Measurements from ENCODE around the gene RNASE13. TPM values are rescaled to one million over a fixed set of nuclear protein-coding genes. Genes with fewer than 3 reads are reported as not detected.
A peak's percentile ranks its signal among the peaks of the same experiment; 100 is the strongest.

Gene RNASE13
- total RNA-seq, 1 experiment from 2014 or later, result not detected

DNA sequence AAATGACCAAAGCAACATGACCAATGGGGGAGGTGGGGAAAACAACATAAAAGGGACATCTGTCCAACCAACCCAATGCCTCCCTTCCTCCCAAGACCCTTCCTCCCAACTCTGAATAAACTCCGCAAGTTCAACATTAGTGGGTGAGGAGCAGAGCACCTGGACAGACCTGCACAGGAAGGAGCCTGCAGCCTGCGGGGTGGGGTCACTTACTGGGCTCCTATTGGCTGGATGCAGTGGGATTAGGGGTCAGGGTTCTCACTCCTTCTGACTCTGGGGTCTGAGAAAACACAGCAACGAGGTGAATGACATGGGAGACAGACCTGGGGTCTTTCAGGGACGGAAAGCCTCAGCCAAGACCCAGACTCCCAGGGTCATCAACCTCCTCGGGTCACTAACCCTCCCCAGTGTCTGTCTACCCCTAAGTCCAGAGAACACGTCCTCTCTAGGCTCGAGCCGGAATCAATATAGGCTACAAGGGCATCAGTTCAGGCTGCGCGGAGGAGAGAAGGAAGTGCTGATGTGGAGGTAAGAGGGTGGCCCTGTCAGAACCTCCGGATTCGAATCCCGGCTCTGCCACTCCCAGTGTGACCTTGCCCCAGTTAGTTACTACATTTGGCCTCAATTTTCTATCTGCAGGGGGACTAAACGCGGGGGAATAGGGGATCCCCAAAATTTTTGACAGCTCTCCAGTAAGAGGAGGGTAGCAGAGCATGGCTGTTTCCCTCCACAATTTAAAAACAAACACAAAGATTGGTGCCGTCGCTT is 10.6 kb downstream of the RNASE13 start:
- peak overlapping the region; percentile 1 for H3K9ac ChIP-seq (ENCODE audit: extremely low read depth, insufficient read length, low read length)
- H3K27me3 ChIP-seq (ENCODE audit: insufficient read depth, low read length), result peaks cover 8% of the 10 kb centered on the region; the same call in 1 of the 2 replicates
- no peak for DNase-seq

More for the DNA sequence above, 10.6 kb downstream of the RNASE13 start:
- peak overlapping the region; percentile 81 to 96 for H3K4me3 Mint-ChIP-seq
- TF ChIP-seq CTCF (conservative IDR thresholded peaks at IDR 0.05), result no peak
- no peak overlapping the region for H3K23ac ChIP-seq (ENCODE audit: insufficient read length, low read depth, low read length)
- no peaks in the 10 kb centered on the region for H3K9me3 Mint-ChIP-seq
- no peak overlapping the region for H4K5ac ChIP-seq (ENCODE audit: insufficient read length, low read depth, low read length)
- no peak overlapping the region for H3K4ac ChIP-seq (ENCODE audit: low read depth, low read length)
- peaks cover 35 to 41% of the 10 kb centered on the region in 2 experiments for H3K4me1 Mint-ChIP-seq
- H3K27ac ChIP-seq (ENCODE audit: insufficient read length, low read depth, low read length), result no peak overlapping the region
- H2BK15ac ChIP-seq (ENCODE audit: low read depth, low read length), result no peak overlapping the region
- H2BK12ac ChIP-seq (ENCODE audit: insufficient read length, low read depth, low read length), result no peak overlapping the region
- H4K91ac ChIP-seq (ENCODE audit: insufficient read length, low read depth, low read length), result no peak overlapping the region
- no peak overlapping the region for H3K14ac ChIP-seq (ENCODE audit: insufficient read depth, low read length)
- no peaks in the 10 kb centered on the region for H3K79me1 ChIP-seq (ENCODE audit: insufficient read depth, low read depth, low read length, poor library complexity, severe bottlenecking)
- H2BK20ac ChIP-seq (ENCODE audit: low read depth, low read length, poor library complexity, severe bottlenecking), result no peak overlapping the region
- H4K8ac ChIP-seq (replicated peaks; ENCODE audit: insufficient read length, low read depth, low read length), result no peak overlapping the region
- no peak overlapping the region for H2AFZ ChIP-seq (ENCODE audit: low read length)
- no peak overlapping the region for H3K18ac ChIP-seq (ENCODE audit: insufficient read length, low read depth, low read length)
- H3K4me1 ChIP-seq (ENCODE audit: insufficient read depth, low read length), result peaks cover 4% of the 10 kb centered on the region; the same call in 1 of the 2 replicates
- H3K36me3 Mint-ChIP-seq (ENCODE audit: insufficient read depth in 1 of 3, low read depth in 3 of 3), result peaks cover 6 to 21% (median 6%) of the 10 kb centered on the region in 3 experiments; a peak in 3 of 7 replicates
- peak overlapping the region; percentile 69 for H3K4me2 ChIP-seq (ENCODE audit: insufficient read depth, insufficient read length, low read length)
- no peaks in the 10 kb centered on the region for H4K20me1 ChIP-seq (ENCODE audit: control insufficient read depth, insufficient read depth, insufficient read length)
- peaks cover 55% of the 10 kb centered on the region for H3K27me3 Mint-ChIP-seq (ENCODE audit: low read depth)
- H3T11ph ChIP-seq (ENCODE audit: low read length), result no peak overlapping the region
- no peaks in the 10 kb centered on the region for H3K9me3 ChIP-seq (ENCODE audit: control insufficient read depth, low read depth, low read length)
- H3K27ac Mint-ChIP-seq, result no peak overlapping the region
- H2BK5ac ChIP-seq (ENCODE audit: insufficient read length, low read length), result no peak overlapping the region
- H3K56ac ChIP-seq (ENCODE audit: insufficient read length, low read depth, low read length), result no peak overlapping the region
- no peak overlapping the region for H2AK5ac ChIP-seq (ENCODE audit: insufficient read length, low read length)
- H3K23me2 ChIP-seq (ENCODE audit: insufficient read length, low read depth, low read length, poor library complexity, severe bottlenecking), result peaks cover 12% of the 10 kb centered on the region
- WGBS (ENCODE audit: extremely low coverage, insufficient read length, low lambda C conversion rate), result no CpG with 5 or more reads among the region's 17 CpGs
- no peak overlapping the region for H2BK120ac ChIP-seq (ENCODE audit: low read depth, low read length, poor library complexity, severe bottlenecking)
- no peaks in the 10 kb centered on the region for H3K79me2 ChIP-seq (ENCODE audit: insufficient read depth, low read length)
